Activated CD4-positive, alpha-beta memory T cell treated with anti-CD3 and anti-CD28 coated beads for 36 hours (primary cell): ENCODE measurements around the gene STOM. TPM values are rescaled to one million over a fixed set of nuclear protein-coding genes. Genes with fewer than 3 reads are reported as not detected.

ENCODE experiments used
- CTCF ChIA-PET: fragments of 350-600 bp; sonication (Branson Sonifier 250); formaldehyde crosslinking; loops from one replicate; lab custom pipeline; 2021; ENCODE audit warnings: antibody characterized with exemption, inconsistent platforms; lab: Charles Lee
- POLR2A ChIA-PET: fragments of 350-600 bp; sonication (Branson Sonifier 250); formaldehyde crosslinking; loops from one replicate; lab custom pipeline; 2021; ENCODE audit warnings: antibody characterized with exemption; lab: Charles Lee
- DNase-seq: peaks from one replicate; pipeline ENCODE4 v3.0.0-alpha.2; 2020
- H3K27ac Mint-ChIP-seq: one replicate; pipeline ENCODE4 v1.8.0; 2021; ENCODE audit warnings: mixed read lengths
- H3K27me3 Mint-ChIP-seq: one replicate; pipeline ENCODE4 v1.8.0; 2021; ENCODE audit warnings: mixed read lengths
- H3K36me3 Mint-ChIP-seq: one replicate; pipeline ENCODE4 v1.8.0; 2021; ENCODE audit warnings: mixed read lengths
- H3K4me1 Mint-ChIP-seq: one replicate; pipeline ENCODE4 v1.8.0; 2021; ENCODE audit warnings: low read depth, mixed read lengths
- H3K4me3 Mint-ChIP-seq: one replicate; pipeline ENCODE4 v1.8.0; 2021; ENCODE audit warnings: mild to moderate bottlenecking, mixed read lengths
- H3K9me3 Mint-ChIP-seq: one replicate; pipeline ENCODE4 v1.8.0; 2021; ENCODE audit warnings: mixed read lengths
- intact Hi-C: fragments of 100-400 bp; cut with micrococcal nuclease; formaldehyde crosslinking; loops from one replicate; pipeline ENCODE4 v1.15.1; 2023
- total RNA-seq, 2 experiments: library from RNA; stranded (reverse); gene quantifications; one replicate each; pipeline ENCODE4 v1.2.3, GENCODE V29; 2021

Gene STOM
- total RNA-seq, 2 experiments from 2014 or later, result 49.8 to 51.9 TPM

DNA sequence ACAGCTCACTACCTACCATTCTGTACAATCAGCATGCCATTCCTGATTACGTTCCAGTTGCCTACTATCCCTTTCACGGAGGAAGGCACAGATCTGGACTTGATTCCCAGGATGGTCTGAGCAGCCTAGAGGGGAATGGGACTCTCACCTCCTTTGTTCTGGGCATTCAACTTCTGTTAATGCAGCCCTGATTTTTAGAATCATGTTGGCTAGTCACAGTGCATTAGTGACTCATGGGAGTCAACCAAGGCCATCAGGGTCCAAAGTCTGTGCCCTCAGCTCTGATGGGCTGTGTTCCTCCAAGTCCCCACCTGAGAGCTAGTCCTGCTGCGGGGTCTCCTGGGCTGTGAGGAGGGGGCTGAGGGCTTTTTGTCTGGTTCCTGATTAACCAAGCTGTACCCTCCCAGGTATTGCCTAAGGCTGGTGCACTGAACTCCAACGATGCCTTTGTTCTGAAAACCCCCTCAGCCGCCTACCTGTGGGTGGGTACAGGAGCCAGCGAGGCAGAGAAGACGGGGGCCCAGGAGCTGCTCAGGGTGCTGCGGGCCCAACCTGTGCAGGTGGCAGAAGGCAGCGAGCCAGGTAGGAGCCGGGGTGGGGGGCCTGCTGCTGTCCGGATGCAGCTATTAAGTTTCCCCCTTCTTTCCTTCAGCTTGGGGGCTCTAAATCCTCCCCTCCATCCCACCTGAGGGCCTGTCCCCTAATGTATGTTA is 43.0 kb downstream of the STOM start:
- ChIA-PET CTCF (interaction anchor here (1.8 kb wide), 1 partner anchor 72 kb away, joined by 4 read pairs; no protein-coding TSS in a partner anchor), POLR2A (no interaction called here)
- peaks cover 5% of the 10 kb centered on the region for H3K4me1 Mint-ChIP-seq
- H3K27me3 Mint-ChIP-seq, result no peaks in the 10 kb centered on the region
- intact Hi-C loops, result no loop called here
- H3K9me3 Mint-ChIP-seq, result no peaks in the 10 kb centered on the region
- H3K4me3 Mint-ChIP-seq, result no peak overlapping the region
- no peak overlapping the region for H3K27ac Mint-ChIP-seq
- no peaks in the 10 kb centered on the region for H3K36me3 Mint-ChIP-seq
- DNase-seq, result no peak

DNA sequence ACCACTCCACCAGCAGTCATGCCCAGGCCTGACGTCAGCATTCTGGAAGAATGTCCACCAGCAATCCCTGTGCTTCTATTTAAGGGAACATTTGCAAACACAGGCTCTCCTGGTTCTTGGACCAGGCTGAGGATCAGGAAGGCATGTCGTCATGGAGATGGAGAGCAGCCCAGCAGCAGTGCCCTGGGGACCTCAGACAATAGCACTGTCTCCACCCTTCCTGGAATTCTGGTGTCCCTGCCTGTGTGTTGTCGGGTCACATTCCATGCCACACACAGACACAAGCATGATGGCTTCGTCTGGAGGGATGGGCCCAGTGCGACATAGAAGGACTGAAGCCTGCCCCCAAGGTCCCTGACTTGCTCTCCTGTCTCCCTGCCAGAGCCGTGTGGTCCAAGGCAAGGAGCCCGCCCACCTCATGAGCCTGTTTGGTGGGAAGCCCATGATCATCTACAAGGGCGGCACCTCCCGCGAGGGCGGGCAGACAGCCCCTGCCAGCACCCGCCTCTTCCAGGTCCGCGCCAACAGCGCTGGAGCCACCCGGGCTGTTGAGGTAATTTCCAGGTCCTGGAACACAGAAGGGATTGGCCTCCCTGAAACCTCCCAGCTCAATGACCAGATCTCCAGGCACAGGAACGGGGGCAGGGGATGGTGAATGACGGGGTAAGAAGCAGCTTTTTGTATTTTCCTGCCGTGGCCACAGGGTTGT is 43.8 kb downstream of the STOM start:
- Mint-ChIP-seq H3K27me3 (no peaks in the 10 kb centered on the region), H3K4me3 (no peak overlapping the region), H3K27ac (no peak overlapping the region), H3K9me3 (no peaks in the 10 kb centered on the region), H3K4me1 (peaks cover 7% of the 10 kb centered on the region), H3K36me3 (no peaks in the 10 kb centered on the region)
- no peak for DNase-seq
- intact Hi-C loops, result no loop called here
- POLR2A ChIA-PET, result no interaction called here
- CTCF ChIA-PET, result interaction anchor here (1.8 kb wide), 1 partner anchor 73 kb away, joined by 4 read pairs; no protein-coding TSS in a partner anchor

DNA sequence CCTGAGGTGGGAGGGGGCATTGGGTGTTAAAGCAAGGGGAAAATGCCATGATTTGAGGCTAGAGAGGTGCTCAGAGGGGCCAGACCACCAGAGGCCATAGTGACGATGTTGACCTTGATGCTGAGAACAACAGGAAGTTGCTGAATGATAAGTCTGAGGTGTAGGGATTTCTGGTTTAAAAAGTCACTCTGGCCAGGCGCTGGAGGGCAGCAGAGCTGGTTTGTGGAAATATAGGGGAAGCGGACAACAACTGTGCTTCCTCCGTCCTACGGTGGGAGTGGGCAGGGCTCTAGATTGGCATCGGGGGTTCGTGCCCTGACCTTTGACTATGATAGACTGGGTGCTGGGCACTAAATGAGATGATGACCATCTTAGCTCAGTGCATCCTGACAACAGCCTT is 44.7 kb downstream of the STOM start:
- H3K4me1 Mint-ChIP-seq, result peaks cover 14% of the 10 kb centered on the region
- no peak overlapping the region for H3K27ac Mint-ChIP-seq
- H3K9me3 Mint-ChIP-seq, result no peaks in the 10 kb centered on the region
- no peaks in the 10 kb centered on the region for H3K36me3 Mint-ChIP-seq
- intact Hi-C loops, result no loop called here
- no peak overlapping the region for H3K4me3 Mint-ChIP-seq
- DNase-seq, result no peak
- CTCF ChIA-PET, result no interaction called here
- POLR2A ChIA-PET, result no interaction called here
- H3K27me3 Mint-ChIP-seq, result no peaks in the 10 kb centered on the region

DNA sequence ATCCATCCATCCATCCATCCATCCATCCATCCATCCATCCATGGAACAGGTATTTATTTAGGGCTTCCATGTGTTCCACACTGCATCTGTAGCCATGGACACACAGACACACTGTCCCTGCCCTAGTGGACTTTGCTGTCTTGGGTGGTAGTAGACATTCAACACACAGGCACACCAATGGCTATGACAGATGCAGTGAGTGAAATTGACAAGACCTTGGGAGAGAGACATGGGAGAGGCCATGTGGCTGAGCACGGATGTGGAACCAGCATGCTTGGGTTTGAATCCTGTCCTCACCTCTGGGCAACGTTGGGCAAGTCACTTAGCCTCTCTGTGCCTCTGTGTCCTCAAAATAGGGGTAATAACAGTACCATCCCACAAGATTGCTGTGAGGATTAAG is 45.3 kb downstream of the STOM start:
- H3K4me3 Mint-ChIP-seq, result no peak overlapping the region
- no peaks in the 10 kb centered on the region for H3K27me3 Mint-ChIP-seq
- intact Hi-C loops, result no loop called here
- H3K36me3 Mint-ChIP-seq, result no peaks in the 10 kb centered on the region
- H3K9me3 Mint-ChIP-seq, result no peaks in the 10 kb centered on the region
- no peak for DNase-seq
- CTCF ChIA-PET, result no interaction called here
- H3K27ac Mint-ChIP-seq, result no peak overlapping the region
- peaks cover 14% of the 10 kb centered on the region for H3K4me1 Mint-ChIP-seq
- POLR2A ChIA-PET, result no interaction called here

DNA sequence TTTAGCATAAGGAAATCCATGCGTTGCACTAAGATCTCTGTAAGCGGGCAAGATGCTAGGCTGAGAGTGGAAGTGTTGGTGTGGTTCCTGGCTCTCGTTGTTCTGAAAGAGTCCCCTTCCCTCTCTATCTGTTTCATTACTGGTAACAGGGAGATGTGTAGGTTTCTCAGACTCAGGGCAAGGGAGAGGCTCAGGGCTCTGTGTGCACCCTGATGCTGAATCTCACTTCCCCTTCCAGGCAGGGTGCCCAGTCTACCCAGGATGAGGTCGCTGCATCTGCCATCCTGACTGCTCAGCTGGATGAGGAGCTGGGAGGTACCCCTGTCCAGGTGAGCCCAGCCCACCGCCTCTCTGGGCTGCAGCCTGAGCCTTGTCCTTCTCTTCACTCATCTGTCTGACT is 45.7 kb downstream of the STOM start:
- ChIA-PET POLR2A (no interaction called here), CTCF (no interaction called here)
- no peak overlapping the region for H3K27ac Mint-ChIP-seq
- H3K4me3 Mint-ChIP-seq, result no peak overlapping the region
- H3K36me3 Mint-ChIP-seq, result no peaks in the 10 kb centered on the region
- peaks cover 14% of the 10 kb centered on the region for H3K4me1 Mint-ChIP-seq
- H3K27me3 Mint-ChIP-seq, result no peaks in the 10 kb centered on the region
- DNase-seq, result no peak
- no peaks in the 10 kb centered on the region for H3K9me3 Mint-ChIP-seq
- intact Hi-C loops, result no loop called here

DNA sequence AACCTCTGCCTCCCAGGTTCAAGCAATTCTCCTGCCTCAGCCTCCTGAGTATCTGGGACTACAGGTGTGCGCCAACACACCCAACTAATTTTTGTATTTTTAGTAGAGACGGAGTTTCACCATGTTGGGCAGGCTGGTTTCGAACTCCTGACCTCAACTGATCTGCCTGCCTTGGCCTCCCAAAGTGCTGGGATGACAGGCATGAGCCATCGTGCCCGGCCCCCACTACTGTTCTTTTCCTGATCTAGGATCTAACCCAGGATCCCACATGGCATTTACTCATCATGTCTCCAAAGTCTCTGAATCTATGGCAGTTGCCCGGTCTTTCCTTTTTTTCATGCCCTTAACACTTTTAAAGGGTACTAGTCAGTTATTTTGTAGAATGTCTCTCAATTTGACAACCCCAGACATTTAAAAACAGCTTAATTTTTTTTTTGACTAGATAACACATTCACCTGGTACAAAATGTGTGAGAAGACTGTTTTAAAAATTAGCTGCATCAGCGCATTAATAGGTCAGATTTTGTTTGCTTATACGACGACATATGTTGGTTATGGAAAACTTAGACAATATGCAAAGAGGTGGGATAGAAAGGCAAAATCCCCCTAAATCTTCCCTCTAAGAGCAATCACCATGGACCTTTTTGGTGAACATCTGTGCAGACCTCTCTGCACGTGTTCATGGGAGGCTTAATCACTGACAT is 46.5 kb downstream of the STOM start:
- Mint-ChIP-seq H3K4me1 (peaks cover 14% of the 10 kb centered on the region), H3K36me3 (no peaks in the 10 kb centered on the region), H3K27me3 (no peaks in the 10 kb centered on the region), H3K27ac (no peak overlapping the region), H3K9me3 (no peaks in the 10 kb centered on the region), H3K4me3 (no peak overlapping the region)
- POLR2A ChIA-PET, result no interaction called here
- no peak for DNase-seq
- CTCF ChIA-PET, result interaction anchor here (9.1 kb wide), 1 partner anchor 73 kb away, joined by 486 read pairs; no protein-coding TSS in a partner anchor
- intact Hi-C loops, result no loop called here

DNA sequence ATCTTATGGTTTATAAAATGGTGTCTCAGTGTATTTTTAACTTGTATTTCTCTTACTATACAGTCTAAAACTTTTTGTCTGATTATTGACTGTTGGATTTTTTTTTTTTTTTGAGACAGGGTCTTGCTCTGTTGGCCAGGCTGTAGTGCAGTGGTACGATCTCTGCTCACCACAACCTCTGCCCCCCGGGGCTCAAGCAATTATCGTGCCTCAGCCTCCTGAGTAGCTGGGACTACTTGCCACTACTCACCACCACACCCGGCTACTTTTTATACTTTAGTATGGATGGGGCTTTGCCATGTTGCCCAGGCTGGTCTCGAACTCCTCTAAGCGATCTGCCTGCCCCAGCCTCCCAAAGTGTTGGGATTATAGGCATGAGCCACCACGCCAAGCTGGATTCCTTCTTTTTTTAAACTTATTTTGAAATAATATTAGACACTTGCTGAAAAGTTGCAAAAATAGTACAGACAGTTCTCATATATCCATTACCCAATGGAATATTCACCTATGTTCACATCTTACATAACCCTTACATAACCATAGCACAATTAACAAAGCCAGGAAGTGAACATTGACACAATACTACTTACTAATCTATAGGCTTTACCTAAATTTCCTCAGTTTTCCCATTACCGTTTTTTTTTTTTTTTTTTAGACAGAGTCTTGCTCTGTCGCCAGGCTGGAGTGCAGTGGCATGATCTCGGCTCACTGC is 47.2 kb downstream of the STOM start:
- intact Hi-C loops, result no loop called here

DNA sequence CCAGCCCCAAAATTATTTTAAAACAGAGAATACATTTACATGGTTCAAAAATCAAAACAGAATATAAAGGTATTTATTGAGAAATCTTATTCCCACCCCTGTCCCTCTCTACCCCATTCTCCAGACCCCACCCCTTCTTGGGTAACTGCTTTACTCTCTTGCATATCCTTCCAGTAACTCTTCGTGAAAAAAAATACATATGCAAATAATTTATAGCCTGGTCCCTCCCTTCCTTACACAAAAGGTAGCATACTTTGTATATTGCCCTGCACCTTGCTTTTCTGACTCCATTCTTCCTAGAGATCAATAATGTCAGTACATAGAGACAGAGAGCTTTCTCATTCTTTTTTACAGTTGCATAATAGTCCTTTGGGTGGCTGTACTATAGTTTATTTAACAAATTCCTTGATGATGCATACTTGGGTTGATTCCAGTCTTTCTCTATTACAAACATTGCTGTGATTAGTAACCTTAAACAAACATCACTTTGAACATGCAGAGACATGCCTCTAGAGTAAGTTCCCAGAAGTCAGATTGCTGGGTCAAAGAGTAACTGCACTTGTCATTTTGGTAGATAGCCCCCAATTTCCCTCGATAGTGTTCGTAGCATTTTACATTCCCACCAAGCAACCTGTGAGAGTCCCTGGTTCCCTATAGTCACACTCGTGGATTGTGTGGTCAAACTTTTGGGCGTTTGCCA is 47.9 kb downstream of the STOM start:
- ChIA-PET CTCF (interaction anchor here (1.0 to 9.1 kb wide), 3 partner anchors 41 to 74 kb away, joined by 3 to 486 read pairs (median 21); no protein-coding TSS in a partner anchor), POLR2A (no interaction called here)
- no peak overlapping the region for H3K27ac Mint-ChIP-seq
- DNase-seq, result no peak
- H3K27me3 Mint-ChIP-seq, result no peaks in the 10 kb centered on the region
- no peaks in the 10 kb centered on the region for H3K36me3 Mint-ChIP-seq
- intact Hi-C loops, result no loop called here
- no peaks in the 10 kb centered on the region for H3K9me3 Mint-ChIP-seq
- no peak overlapping the region for H3K4me3 Mint-ChIP-seq
- peaks cover 14% of the 10 kb centered on the region for H3K4me1 Mint-ChIP-seq

More for the DNA sequence above, 47.2 kb downstream of the STOM start:
- Mint-ChIP-seq H3K4me1 (peaks cover 14% of the 10 kb centered on the region), H3K27ac (no peak overlapping the region), H3K9me3 (no peaks in the 10 kb centered on the region), H3K4me3 (no peak overlapping the region), H3K36me3 (no peaks in the 10 kb centered on the region), H3K27me3 (no peaks in the 10 kb centered on the region)
- DNase-seq, result no peak
- POLR2A ChIA-PET, result no interaction called here
- CTCF ChIA-PET, result interaction anchor here (1.0 to 9.1 kb wide), 2 partner anchors 44 to 73 kb away, joined by 3 to 486 read pairs; no protein-coding TSS in a partner anchor

DNA sequence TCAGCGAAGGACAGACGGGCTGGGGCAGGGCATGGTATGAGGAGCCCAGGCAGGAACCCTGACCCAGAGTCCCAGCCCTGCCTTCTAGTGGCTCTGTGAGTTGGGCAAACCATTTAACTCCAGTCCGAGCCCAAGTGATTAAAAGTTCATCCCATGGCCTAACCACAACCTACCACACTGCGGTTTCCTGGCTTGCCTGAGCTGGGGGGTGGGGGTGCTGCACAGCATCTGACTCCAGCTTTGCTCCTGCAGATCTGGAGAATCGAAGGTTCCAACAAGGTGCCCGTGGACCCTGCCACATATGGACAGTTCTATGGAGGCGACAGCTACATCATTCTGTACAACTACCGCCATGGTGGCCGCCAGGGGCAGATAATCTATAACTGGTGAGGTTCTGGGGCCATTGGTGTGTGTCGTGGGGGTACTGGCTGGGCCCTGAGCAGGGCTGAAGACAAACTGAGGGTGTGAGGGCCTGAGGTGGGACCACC is 49.0 kb downstream of the STOM start:
- H3K27me3 Mint-ChIP-seq, result no peaks in the 10 kb centered on the region
- POLR2A ChIA-PET, result no interaction called here
- CTCF ChIA-PET, result interaction anchor here (1.4 to 9.1 kb wide), 25 partner anchors 9 to 336 kb away, joined by 3 to 486 read pairs (median 10); partner anchors contain the start of gene GSN
- peaks cover 14% of the 10 kb centered on the region for H3K4me1 Mint-ChIP-seq
- no peaks in the 10 kb centered on the region for H3K9me3 Mint-ChIP-seq
- H3K4me3 Mint-ChIP-seq, result no peak overlapping the region
- H3K27ac Mint-ChIP-seq, result no peak overlapping the region
- peak; percentile 40 for DNase-seq
- no peaks in the 10 kb centered on the region for H3K36me3 Mint-ChIP-seq
- intact Hi-C loops, result loop anchor here (2.0 kb wide), 1 partner anchor 32 kb away; no protein-coding TSS in a partner anchor

DNA sequence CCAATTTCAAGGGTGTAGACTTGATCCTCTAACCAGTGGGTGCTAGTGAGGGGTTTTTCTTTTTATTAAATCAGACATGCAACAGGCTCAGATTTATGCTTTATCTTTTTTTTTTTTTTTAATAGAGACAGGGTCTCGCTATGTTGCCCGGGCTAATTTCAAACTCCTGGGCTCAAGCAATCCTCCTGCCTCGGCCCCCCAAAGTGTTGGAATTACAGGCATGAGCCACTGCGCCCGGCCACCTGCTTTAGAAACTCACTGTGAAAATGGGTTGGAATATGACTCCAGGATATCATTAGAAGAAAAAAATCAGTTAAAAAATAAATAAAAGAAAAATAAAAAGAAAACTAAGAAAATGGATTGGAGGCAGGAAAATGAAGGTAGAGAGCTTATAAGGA is 50.7 kb downstream of the STOM start:
- ChIA-PET CTCF (interaction anchor here (0.6 to 9.1 kb wide), 54 partner anchors 9 to 695 kb away, joined by 3 to 486 read pairs (median 5); partner anchors contain the start of genes GSN and RAB14), POLR2A (no interaction called here)
- Mint-ChIP-seq H3K9me3 (no peaks in the 10 kb centered on the region), H3K4me3 (no peak overlapping the region), H3K27me3 (no peaks in the 10 kb centered on the region), H3K4me1 (peaks cover 14% of the 10 kb centered on the region), H3K27ac (no peak overlapping the region), H3K36me3 (no peaks in the 10 kb centered on the region)
- intact Hi-C loops, result no loop called here
- no peak for DNase-seq
